Stimulated activated CD8-positive, alpha-beta memory T cell treated with anti-CD3 and anti-CD28 coated beads, Interleukin-7, amount 100 ng/mL, for 48 hours (primary cell): ENCODE data around the gene FADS2.

ENCODE experiments used
- DNase-seq, 2 donors: peaks; one replicate each; pipeline ENCODE4 v3.0.0-alpha.2; 2020; ENCODE audit warnings: low read depth in 1 of 2; ENCODE audit errors: extremely low read depth in 1 of 2

The FADS2 gene

DNA sequence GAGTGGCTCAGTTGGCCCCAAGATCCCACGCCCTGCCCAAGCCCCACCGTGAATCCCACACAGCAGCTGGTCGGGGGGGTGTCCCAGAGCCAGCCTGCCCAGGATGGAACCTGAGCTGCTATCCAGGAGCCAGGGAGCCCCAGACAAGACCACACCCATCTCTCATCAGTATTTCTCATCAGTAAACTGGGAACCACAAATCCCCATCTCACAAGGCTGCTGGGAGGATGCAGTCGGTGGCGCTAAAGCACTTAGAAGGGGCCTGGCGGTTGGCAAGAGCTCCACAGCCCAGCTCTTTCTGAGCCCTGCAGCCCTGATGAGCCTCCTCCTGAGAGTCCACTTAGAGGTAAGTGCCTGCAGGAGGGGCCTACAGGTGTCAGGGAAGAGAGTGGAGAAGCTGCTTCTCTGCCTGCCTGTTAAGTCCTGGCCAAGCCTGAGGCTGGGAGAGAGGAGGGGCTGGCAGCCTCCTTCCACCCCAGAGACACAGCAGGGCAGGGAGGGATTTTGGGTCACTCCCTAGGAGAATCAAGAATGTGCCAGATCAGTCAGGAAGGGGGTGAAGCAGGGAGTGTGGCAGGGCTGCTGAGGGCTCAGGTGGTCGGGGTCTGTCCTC is 57.2 kb downstream of the FADS2 start:
- DNase-seq, result no peak

DNA sequence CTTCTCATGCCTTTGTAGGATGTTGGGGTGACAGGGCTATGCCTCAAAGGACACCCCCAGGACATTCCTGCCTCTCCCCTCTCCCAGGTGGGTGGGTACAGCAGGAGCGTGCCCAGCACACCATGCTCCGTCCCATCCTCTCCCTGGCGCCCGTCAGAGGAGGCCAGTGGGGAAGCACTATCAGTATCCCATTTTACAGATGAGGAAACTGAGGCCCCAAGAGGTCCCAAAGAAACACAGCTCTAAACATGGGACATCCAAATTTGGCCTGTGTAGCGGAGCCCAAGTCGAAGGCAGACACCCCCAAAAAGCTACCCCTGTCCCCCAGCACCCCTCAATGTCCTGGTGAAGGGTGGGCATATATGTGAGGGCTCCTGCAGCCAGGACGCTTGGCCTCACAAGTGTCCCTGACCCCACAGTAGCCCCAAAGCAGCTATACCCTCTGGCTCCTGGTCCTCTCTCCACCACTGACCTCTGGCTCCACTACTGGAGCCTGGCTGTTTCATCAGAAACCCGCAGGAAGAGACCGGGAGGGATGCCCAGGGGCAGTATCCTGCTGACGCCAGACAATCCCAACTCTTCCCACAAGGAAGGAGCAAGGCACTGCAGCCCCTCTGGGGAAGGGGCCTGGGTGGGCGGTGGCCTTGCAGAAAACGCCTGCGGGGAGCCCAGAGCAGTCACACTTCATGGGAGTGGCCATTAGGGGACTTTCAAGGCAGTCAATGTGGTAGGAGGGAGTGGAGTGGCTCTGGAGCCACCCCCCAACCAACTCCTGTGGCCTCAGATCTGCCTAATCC is 57.9 kb downstream of the FADS2 start:
- no peak for DNase-seq

DNA sequence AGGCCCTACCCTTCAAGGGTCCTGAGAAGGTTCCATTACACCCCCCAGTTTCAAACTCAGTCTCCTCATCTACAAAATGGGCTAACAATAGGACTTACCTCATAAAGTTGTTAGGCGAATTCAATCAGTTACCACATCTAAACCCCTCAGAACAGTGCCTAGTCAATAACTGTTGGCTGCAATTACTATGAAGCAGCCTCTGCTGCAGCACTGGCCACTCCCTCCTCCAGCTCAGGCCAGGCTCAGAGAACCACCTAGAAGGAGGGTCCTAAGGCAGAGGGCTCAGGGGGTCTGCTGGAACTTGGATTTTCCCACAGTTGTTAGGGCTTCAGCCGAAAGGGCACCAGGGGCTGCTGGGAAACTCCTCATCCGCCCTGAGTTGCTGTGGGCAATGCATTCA is 58.5 kb downstream of the FADS2 start:
- DNase-seq, result no peak

DNA sequence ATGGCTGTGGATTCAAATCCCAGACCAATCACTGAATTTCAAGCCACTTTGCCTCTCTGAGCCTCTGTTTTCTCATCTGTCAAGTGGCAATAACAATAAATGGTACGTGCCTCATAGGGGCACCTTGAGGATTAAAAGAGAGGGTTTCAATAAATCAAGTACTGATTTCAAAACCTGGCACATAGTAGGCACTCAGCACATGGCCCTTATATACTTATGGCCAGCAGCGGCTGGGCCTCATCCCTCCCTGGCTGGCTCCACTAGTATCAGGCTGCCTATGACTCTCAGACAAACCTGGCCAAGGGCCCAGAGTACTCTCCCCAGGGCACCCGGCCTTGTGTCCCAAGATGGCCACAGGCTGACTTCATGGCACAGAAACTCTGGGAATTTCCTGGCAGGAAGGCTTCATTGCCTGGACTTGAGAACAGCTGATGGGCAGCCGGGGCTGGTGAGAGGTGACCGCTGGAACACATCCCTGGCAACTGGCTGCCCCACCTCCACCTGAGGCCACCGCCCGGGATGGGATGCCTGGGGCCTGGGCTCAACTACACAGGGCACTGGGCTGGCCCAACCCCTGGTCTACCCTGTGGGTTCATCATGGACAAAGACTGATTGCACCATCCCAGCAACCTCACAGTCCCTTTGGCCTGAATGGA is 59.9 kb downstream of the FADS2 start:
- no peak for DNase-seq

DNA sequence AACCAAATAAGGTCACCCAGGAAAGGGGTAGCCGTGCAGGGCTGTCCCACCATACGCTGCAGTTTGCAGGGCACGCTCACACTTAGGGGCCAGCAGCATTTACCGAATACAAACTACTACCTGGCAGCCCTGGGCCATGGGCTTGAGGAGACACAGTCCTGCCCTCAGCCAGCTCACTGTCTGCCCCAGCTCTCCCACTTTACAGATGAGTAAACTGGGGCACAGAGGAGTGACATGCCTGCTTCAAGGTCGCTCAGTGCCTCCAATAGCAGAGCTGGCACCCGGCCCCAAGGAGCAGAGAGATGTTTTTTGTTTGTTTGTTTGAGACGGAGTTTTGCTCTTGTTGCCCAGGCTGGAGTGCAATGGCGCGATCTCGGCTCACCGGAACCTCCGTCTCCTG is 60.5 kb downstream of the FADS2 start:
- DNase-seq, result no peak

DNA sequence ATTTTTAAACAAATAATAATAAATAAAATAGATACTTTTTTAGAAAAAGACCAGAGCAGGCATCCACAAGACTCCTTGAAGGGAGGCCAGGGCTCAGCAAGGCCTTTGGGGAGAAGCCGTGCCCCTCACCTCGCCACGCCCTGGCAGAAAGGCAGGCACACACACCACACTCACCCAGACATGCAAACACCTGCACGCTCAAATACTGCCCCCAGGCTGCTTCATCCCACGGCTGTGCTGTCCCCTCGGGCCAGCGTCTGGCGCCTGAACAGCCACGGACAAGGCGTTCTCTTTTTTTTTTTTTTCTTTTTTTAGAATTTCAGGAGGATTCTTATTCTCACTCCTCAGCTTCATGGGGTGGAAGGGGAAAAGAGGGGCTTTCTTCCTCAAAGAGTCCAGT is 61.7 kb downstream of the FADS2 start:
- DNase-seq, result no peak

DNA sequence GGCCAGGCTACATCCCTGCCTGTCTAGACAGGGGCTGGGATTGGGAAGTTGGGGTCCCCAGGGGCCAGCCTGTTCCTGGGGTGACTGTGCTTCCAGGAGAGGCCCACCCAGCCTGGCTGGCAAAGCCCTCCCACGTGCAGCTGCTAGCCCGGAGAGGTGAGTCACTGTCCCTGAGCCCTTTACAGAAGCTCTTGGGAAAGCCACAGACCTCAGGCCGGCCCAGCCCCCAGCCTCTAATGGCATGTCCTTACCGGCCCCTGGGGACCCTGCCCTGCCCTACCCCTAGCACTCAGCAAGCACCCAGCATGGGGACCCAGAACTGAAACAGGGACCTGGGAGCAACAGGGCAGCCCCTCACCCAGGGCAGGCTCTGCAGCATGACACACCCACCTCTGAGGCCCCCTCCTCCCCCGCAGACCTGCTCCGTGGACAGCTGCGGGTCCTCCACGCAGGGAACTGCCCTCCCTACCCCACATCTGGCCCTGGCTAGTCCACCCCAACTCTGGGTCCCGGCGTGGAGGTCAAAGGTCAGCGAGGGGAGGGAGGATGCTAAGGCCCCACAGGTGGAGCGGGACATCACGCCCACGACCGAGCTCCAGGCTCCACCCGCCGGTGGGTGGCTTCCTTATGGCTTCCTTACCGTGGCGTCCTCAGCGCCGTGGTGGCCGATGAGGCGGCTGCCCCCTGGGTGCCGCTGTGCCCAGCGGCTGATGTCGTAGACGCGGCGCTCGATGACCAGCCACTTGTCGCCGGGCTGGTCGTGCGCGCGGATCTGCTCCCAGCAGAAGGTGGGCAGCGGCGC is 62.6 kb downstream of the FADS2 start:
- DNase-seq, result peak in 1 of 2 donors; percentile 11

DNA sequence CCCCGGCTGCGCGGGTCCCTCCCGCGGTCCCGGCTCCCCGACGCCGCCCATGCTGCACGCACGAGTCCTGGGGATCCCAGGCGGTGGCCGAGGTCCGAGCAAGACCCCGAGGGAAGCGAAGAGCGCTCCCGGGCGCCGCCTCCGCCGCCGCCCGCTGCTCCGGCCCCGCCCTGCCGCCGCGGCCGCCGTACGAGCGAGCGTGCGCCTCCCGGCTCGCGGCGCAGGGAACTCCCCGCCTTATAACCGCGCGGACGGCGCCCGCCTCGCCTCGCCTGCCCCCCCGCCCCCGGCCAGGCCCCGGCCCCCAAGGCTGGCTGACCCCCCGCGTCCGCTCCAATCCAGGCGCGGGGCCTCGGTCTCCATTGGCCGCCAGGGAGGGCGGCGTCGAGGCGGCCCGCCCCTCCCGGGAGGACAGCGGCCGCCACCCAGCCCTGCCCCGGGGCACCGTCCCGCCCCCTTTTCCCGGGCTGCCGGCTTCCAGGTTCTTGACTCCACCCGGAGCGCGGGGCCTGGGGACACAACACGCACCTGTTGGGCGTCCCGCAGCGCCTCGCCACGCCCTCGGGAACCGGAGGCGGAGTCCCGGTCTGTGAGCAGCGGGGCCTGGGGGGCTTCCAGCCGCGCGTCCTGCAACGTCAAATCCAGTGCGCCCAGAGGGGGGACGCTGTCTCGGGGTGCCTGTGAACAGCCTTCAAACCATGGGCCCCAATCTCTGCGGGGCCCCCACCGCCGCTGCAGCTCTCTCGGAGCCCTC is 63.4 kb downstream of the FADS2 start, which contains the start of gene FADS3:
FADS3 (minus strand) TSS at position 215 of the 754 bp plus-strand sequence; CDS start at position 51, 164 bp downstream.
- peak in 1 of 2 donors; percentile 22 for DNase-seq

DNA sequence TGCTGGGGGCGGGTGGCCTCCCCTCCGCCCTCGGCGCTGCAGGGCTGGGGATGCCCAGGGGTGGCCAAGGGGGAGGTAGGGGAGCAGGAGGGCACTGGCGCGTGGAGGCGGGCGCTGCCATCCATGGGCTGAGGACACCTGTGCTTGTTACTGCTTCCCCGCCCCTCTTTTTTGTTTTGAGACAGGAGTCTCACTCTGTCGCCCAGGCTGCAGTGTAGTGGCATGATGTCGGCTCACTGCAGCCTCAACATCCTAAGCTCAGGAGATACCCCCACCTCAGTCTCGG is 63.9 kb downstream of the FADS2 start:
- DNase-seq, result no peak

DNA sequence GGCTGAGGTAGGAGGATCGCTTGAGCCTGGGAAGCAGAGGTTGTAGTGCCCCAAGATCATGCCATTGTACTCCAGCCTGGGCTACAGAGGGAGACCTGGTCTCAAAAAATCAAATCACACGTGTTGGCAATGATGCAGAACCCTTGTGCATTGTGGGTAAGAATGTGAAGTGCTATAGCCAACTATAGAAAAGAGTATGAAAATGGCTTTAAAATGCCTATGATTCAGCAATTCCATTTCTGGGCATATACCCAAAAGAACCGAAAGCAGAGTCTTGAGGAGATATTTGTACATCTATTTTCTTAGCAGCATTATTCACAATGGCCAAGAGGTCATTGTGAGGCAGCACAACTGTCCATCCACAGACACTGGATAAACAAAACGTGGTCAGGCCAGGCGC is 65.9 kb downstream of the FADS2 start:
- no peak for DNase-seq

DNA sequence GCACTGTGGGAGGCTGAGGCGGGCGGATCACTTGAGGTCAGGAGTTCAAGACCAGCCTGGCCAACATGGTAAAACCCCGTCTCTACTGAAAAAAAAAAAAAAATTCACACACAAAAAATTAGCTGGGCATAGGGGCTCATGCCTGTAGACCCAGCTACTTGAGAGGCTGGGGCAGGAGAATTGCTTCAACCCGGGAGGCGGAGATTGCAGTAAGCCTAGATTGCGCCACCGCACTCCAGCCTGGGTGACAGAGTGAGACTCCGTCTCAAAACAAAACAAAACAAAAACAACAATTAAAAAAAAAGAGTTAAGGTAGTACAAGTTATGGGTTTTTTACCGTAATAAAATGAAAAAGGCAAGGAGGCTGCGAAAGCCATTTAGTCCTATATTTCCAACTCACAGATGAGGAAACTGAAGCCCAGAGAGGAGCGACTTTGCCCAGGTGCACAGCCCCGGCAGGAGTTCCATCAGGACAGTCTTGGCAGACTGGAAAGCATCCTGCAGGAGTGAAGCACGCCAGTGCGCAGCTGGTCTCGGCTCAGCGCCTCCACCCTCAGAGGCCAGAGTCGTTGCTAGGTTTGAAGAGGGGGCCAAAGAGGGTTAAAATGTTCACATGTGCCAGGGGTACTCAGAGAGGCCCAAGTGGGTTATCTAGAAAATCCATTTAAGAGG is 67.1 kb downstream of the FADS2 start:
- DNase-seq, result no peak

DNA sequence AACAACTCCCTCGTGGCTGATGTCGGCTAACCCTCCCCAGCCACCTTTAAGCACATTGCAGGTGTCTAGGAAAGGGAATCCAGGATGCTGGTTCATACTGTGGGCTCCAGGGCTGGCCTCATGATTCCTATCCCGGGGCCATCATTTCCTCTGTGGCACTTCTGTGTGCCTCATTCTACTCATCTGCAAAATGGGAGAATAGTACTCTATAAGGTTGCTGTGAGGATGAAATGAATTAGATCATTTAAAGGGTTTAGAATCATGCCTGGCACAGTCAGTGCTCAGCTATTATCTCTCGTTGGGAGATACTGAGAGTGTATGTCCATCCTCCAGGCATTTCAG is 67.6 kb downstream of the FADS2 start:
- no peak for DNase-seq

DNA sequence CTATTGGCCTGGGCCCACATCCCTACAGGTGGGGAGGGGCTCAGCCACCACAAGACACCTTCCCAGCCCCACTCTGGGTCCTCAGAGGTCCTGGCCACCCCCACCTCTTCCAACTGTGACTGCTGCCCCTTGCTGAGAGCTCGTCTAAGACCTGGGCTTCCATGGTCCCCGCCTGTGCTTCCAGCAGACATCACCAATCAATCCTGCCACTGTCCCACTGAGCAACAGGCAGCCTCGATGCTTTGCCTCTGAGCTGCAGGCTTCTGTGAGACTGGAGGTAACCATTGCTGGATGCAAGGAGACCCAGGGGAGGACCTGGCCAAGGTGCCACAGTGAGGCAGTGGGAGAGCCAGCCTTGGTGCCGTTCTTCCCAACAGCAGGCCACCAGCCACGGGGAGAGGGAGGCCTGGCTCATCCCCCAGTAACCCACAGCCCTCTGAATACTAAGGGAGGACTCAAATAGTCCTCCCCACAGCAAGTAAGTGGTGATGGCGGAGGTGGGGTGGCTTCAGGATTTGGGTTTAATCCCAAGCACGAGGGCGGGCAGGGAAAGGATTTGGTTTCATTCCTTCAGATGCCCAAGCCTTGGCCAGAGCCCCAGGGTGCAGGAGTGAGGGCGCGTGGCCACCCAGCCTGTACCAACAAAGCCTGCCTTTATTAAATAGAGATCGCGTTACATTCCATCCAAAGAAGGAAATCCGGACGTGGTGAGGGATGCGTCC is 68.7 kb downstream of the FADS2 start:
- DNase-seq, result no peak

DNA sequence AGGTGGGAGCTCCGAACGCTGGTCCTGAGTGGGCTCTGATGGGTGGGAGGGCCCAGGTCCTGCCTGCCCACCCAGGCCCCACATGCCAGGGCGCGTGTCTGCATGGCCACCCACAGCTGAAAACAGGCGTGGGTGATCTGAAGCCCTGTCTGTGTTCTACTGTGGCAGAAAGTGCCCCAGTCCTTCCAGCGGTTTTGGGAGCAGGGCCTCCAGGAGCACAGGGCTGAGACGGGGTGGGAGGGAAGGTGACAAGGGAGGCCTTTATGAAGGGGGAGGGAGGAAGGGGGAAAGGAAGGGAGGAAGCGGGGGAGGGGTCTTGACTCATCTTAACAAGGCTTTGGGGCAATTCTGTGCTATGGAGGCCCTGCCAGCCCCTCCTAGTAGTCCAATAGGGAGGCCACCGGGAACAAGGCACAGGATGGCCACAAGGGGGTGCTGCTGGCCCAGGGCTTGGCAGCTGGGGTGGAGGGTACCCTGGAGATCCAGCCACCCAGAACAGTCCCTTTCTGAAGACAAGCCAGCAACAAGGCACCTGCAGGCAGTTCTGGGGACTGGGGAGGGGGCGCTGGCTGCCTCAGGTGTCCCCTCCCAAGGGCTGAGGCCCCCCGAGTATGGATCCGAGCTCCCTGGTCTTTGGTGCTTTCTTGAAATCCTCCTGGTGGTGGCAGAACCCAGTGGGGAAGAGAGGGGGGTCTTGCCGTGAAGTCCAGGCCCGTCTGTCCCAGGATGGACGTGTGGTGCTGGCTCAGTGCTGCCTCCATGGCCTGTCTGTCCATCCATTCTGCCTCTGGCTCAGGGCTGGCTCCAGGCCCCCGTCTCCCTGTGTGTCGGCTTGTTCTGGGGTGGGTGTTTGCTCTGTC is 69.5 kb downstream of the FADS2 start:
- DNase-seq, result peak; percentile 46 to 55

DNA sequence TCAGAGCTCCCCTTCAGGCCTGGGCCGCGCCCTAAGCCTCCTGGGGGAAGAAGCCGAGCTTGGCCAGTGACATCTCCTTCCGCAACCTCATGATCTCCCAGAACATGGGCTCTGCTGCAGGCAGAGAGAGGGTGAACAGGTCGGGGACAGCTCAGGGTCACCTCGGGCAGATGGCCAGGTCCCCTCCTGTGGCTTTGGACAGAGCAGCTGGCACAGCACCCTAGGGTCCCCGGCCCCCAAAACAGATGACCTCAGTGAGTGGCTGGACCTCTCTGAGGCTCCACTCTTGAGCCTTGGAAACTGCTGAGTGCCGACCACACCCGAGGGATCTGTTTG is 70.1 kb downstream of the FADS2 start:
- no peak for DNase-seq

DNA sequence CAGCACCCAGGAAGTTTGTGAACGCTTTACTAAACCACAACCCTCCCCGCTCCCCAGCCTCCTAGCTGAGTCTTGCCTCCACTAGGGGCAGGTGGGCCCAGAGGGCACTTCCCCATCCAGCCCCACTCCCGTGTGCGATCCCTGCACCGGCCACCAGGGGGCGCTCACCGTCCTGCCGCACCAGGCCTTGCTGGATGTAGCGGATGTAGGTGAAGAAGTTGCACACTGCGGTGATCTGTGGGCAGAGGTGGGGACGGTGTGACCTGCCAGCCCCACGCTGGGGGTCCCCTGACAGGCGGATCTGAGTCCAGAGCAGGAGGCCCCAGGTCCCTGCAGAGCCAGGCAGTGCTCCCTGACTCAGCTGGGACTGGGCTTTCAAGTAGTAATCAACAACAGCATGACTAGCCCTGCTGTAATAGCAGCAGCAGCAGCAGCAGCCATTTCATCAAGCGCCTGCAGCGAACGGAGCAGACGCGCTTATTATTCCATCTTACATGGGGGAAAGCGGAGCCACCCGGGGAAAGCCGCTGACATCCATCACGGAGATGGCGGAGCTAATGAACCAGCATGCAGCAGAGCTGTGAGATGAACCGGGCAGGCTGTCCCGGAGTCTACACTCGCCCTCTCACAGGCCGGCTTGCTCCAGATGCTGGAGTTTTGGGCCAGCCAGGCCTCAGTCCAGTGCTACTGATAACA is 71.2 kb downstream of the FADS2 start:
- peak; percentile 71 to 81 for DNase-seq

DNA sequence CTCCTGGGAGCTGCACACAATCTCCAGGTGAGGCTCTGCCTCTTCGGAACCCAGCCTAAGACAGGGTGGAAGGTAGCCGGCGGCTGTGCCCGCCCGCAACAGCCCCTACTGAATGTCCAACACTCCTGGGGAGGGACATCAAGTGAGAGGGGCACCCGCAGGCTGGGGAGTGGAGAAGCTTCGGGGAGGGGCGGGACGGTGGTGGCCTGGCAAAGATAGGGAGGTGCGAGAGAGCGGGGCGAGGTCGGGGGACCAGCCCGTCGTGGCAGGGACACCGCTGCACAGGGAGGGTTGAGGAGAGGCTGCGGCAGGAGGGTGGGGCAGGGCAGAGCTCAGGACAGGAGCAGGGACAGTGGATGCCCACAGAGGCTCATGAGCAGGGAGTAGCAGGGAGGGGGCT is 72.2 kb downstream of the FADS2 start:
- DNase-seq, result no peak

DNA sequence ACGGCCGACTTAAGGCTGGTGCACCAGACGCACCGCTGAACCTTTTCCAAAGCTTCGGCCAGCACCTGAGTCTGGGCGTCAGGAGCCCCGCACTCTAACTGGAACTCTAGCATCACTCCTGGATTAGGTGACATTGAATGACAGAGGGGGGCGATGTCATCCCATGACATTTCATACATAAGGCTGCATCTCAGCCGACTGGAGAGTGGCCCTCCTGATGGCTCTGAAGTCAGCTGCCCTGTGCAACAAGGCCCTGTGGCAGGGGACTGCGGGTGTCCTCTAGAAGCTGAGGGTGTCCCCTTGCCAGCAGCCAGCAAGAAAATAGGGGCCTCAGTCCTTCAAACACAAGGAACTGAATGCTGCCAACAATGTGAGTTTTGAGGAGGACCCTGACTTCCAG is 73.3 kb downstream of the FADS2 start:
- no peak for DNase-seq
